Thyroid gland (tissue), 4 donors: ENCODE results near the gene ANAPC16. TPM values are rescaled to one million over a fixed set of nuclear protein-coding genes. Genes with fewer than 3 reads are reported as not detected.

Source experiments
- DNase-seq, 2 donors: peaks; one replicate each; pipeline ENCODE4 v3.0.0-alpha.2; 2019
- H3K27ac ChIP-seq, 3 donors: fragments of 200-600 bp; sonication (generic); 1 replicate in 2 of 3; 2 replicates in 1 of 3; pipeline ENCODE4 v1.5.1; 2016 to 2019; ENCODE audit warnings: mild to moderate bottlenecking in 1 of 3, moderate library complexity in 1 of 3
- H3K27me3 ChIP-seq: fragments of 200-600 bp; sonication (generic); one replicate; pipeline ENCODE4 v1.5.1; 2019
- H3K36me3 ChIP-seq, 2 donors: fragments of 200-600 bp; sonication (generic); one replicate each; pipeline ENCODE4 v1.5.1; 2016 to 2019
- H3K4me1 ChIP-seq, 2 donors: fragments of 200-600 bp; sonication (generic); one replicate each; pipeline ENCODE4 v1.5.1; 2017 to 2019
- H3K4me3 ChIP-seq, 3 donors: fragments of 200-600 bp; sonication (generic); replicated peaks in 1 of 3; 1 replicate in 2 of 3; 2 replicates in 1 of 3; pipeline ENCODE4 v1.5.1; 2016; ENCODE audit warnings: mild to moderate bottlenecking in 1 of 3
- H3K9me3 ChIP-seq: fragments of 200-600 bp; sonication (generic); one replicate; pipeline ENCODE4 v1.5.1; 2017
- POLR2A ChIP-seq, 2 donors: fragments of 450-650 bp; IDR thresholded peaks; one replicate each; pipeline ENCODE4 v1.6.1; 2017; ENCODE audit warnings: antibody characterized with exemption in 2 of 2, mild to moderate bottlenecking in 2 of 2, moderate library complexity in 1 of 2
- WGBS, 2 donors: methylation state at CpG; one replicate each; pipeline ENCODE4 v1.1.5; 2017; 5-methylcytosine and 5-hydroxymethylcytosine counted together
- intact Hi-C: fragments of 100-400 bp; cut with DNase I; formaldehyde crosslinking; loops from one replicate; pipeline ENCODE4 v1.15.1; 2023
- total RNA-seq, 4 donors: library from RNA; depleted of rRNA; stranded (reverse); fragments of >200 nt; gene quantifications; one replicate each; pipeline ENCODE4 v1.2.3, GENCODE V29; 2016
- TF ChIP-seq, protein P1 (sequence below), 6 experiments: fragments of 200-600 bp in 3 of 6; fragments of 450-650 bp in 3 of 6; sonication (generic) in 3 of 6; IDR thresholded peaks; one replicate each; pipeline ENCODE4 v1.5.1; 2016 to 2019; ENCODE audit warnings: antibody characterized with exemption in 6 of 6, mild to moderate bottlenecking in 2 of 6, inconsistent platforms in 1 of 6, moderate library complexity in 1 of 6

ANAPC16 gene
- total RNA-seq, 4 donors from 2014 or later = 100 to 214 (median 129) TPM

DNA sequence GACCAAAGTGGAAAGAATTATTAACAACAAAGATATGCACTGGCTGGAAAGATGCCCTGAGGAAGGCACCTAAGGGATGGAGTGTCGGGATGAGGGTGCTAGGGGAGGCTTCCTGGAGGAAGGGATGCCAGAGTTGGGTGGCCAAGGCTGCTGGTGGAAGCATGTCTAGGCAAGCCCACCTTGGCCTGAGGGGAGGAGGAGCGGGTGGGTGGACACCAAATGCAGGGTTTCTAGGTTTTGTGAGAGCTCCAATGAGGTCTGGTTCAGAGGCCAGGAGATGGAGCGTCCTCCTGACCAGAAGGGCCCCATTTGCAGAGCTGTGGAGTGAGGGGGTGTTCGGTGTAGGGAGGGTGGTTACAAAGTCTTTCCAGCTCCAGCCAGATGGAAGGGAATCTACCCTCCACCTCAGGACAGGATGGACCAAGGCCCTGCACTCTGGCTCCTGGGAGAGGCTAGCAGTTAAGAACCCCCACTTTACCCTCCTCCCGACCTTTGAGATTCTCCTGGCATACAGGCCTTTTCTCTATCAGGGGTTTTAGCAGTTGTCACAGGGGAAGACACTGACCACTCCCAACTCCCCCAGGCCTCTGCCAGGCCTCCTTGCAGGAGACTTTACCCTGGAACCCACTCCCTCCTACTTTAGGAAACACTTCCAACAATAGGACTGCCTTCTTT is 54.9 kb downstream of the ANAPC16 start:
- H3K27me3 ChIP-seq = no peaks in the 10 kb centered on the region
- no peaks in the 10 kb centered on the region for H3K9me3 ChIP-seq
- DNase-seq = no peak
- WGBS, 2 donors = 90 to 91% methylated on average over 5 of the region's 5 CpGs
- TF ChIP-seq POLR2A (IDR thresholded peaks at IDR 0.05) = no peak
- TF ChIP-seq, protein P1, sequence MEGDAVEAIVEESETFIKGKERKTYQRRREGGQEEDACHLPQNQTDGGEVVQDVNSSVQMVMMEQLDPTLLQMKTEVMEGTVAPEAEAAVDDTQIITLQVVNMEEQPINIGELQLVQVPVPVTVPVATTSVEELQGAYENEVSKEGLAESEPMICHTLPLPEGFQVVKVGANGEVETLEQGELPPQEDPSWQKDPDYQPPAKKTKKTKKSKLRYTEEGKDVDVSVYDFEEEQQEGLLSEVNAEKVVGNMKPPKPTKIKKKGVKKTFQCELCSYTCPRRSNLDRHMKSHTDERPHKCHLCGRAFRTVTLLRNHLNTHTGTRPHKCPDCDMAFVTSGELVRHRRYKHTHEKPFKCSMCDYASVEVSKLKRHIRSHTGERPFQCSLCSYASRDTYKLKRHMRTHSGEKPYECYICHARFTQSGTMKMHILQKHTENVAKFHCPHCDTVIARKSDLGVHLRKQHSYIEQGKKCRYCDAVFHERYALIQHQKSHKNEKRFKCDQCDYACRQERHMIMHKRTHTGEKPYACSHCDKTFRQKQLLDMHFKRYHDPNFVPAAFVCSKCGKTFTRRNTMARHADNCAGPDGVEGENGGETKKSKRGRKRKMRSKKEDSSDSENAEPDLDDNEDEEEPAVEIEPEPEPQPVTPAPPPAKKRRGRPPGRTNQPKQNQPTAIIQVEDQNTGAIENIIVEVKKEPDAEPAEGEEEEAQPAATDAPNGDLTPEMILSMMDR (IDR thresholded peaks at IDR 0.05) = no peak
- H3K4me3 ChIP-seq = no peak overlapping the region
- peak overlapping the region in 1 of 3 donors; percentile 49 for H3K27ac ChIP-seq
- H3K4me1 ChIP-seq = peaks cover 17 to 23% of the 10 kb centered on the region in 2 donors
- H3K36me3 ChIP-seq = peaks cover 12 to 13% of the 10 kb centered on the region in 2 donors
- intact Hi-C loops = no loop called here

DNA sequence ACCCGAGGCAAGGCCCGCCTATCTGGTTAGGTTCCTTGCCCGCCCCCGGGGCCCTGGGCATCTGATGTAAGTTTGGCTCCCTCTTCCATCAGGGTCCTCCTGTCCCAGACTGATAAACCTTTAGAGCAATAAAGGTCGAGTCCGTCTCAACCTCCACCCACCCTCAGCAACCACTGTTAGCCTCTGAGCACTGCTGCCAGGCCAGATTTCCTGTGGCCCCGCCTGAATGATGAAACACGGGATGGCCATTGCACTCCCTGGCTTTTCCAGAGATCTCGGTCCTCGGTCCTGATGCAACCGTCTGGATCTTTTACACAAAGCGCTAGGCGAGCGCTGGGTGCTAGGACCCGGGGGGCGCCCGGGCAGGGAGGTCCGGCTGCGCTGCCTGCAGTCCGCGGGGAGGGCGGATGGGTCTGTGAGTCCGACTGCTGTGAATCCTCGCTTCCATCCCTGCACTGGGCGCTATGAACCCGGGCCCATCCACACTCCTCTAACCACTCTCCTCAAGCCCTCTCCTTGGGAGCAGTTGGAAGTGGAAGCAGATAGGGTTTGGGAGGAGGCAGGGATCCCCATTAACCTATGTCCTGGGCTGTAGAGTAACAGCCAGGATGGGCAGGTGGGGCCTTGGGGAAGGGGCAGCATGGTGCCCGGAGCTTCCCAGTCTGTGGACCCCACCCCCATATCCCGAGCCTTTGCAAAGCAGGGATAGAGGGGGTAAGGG is 57.0 kb downstream of the ANAPC16 start:
- intact Hi-C loops = no loop called here

DNA sequence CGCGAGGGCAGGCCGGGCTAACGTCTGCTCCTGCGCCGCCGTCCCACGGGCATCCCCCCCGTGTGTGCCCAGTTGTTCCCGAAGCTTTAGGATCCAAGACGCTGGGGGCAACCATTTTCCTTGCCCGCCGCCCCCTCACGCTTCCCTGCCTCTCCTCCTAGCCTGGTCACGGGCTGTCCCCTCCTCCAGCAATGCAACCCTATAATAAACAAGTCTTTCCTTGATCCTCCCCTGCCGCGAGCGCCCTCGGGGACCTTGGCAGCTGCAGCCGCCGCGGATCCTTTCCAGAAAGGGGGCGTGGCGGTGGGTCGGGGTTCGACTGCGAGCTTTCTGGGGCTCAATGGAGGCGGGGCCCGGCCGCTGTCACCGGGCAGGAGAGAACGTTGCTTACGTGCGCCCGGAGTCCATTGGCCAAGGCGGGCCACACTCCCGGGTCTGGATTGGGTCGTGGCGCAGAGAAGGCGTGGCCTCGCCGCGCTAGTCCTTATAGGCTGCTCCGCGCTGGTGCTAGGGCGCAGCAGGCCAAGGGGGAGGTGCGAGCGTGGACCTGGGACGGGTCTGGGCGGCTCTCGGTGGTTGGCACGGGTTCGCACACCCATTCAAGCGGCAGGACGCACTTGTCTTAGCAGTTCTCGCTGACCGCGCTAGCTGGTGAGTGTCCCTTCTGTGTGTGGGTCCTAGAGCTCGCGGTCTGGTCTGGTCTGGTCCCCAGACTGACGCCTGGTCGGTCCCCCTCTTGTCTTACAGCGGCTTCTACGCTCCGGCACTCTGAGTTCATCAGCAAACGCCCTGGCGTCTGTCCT is 57.8 kb downstream of the ANAPC16 start, which contains the start of gene DDIT4:
Gene DDIT4, plus strand, starts transcription at position 515 of the 803 bp plus-strand sequence. CDS start 293 bp downstream, outside the sequence.
- intact Hi-C loops = no loop called here
- Histone ChIP-seq H3K36me3 (peaks cover 12 to 20% of the 10 kb centered on the region in 2 donors), H3K4me1 (peaks cover 32 to 43% of the 10 kb centered on the region in 2 donors), H3K9me3 (no peaks in the 10 kb centered on the region), H3K27me3 (no peaks in the 10 kb centered on the region), H3K27ac (peak within 1 kb of the TSS; percentile 98 to 99 (median 98)), H3K4me3 (peak within 1 kb of the TSS; percentile 71 to 91 (median 79))
- WGBS, 2 donors = 0% methylated on average over 37 to 43 of the region's 67 CpGs
- peak; percentile 100 for DNase-seq
- TF ChIP-seq, protein P1 (IDR thresholded peaks at IDR 0.05) = no peak
- peak; percentile 99 to 100 for TF ChIP-seq POLR2A (IDR thresholded peaks at IDR 0.05)

More for the DNA sequence above, 57.0 kb downstream of the ANAPC16 start:
- peaks cover 12 to 20% of the 10 kb centered on the region in 2 donors for H3K36me3 ChIP-seq
- no peaks in the 10 kb centered on the region for H3K9me3 ChIP-seq
- TF ChIP-seq POLR2A (IDR thresholded peaks at IDR 0.05) = peak in 1 of 2 donors; percentile 77
- TF ChIP-seq, protein P1 (IDR thresholded peaks at IDR 0.05) = peak in 1 of 6 experiments; percentile 22
- H3K27me3 ChIP-seq = no peaks in the 10 kb centered on the region
- peak overlapping the region; percentile 13 to 71 (median 25) for H3K4me3 ChIP-seq
- peak; percentile 92 to 94 for DNase-seq
- H3K27ac ChIP-seq = peak overlapping the region; percentile 94 to 98 (median 96)
- H3K4me1 ChIP-seq = peaks cover 32 to 43% of the 10 kb centered on the region in 2 donors
- WGBS, 2 donors = 9 to 28% methylated on average over 9 to 25 of the region's 28 CpGs

DNA sequence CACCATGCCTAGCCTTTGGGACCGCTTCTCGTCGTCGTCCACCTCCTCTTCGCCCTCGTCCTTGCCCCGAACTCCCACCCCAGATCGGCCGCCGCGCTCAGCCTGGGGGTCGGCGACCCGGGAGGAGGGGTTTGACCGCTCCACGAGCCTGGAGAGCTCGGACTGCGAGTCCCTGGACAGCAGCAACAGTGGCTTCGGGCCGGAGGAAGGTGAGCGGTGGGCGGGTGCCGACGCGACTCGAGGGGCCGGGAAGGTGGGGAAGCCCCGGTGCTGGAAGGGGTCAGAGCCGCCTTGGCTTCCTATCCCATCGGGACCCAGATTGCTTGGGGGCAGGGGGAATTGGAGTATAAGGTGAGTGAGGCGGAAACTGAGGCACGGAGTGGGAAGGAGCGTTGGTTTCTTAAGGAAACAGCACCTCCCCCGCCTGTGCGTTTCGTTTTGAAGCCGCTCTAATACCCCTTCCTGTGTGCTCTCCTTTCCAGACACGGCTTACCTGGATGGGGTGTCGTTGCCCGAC is 58.5 kb downstream of the ANAPC16 start:
- Histone ChIP-seq H3K27me3 (no peaks in the 10 kb centered on the region), H3K36me3 (peaks cover 12 to 20% of the 10 kb centered on the region in 2 donors), H3K4me3 (peak overlapping the region; percentile 71 to 91 (median 79)), H3K9me3 (no peaks in the 10 kb centered on the region), H3K27ac (peak overlapping the region; percentile 98 to 99 (median 98)), H3K4me1 (peaks cover 32 to 43% of the 10 kb centered on the region in 2 donors)
- TF ChIP-seq, protein P1 (IDR thresholded peaks at IDR 0.05) = no peak
- no peak for TF ChIP-seq POLR2A (IDR thresholded peaks at IDR 0.05)
- intact Hi-C loops = no loop called here
- WGBS, 2 donors = 0 to 1% methylated on average over 27 to 30 of the region's 40 CpGs
- no peak for DNase-seq
